ENCODE data around the gene ZBTB16.

Gene ZBTB16

GRCh38 chr11:114152785-114153184 is 93.3 kb downstream of the ZBTB16 start:
- no peak for DNase-seq (ENCODE audit: low spot score)
- Histone ChIP-seq H3K79me1 (ENCODE audit: low read depth, low read length) (peaks cover 7% of the 10 kb centered on the region), H2BK15ac (ENCODE audit: low read length) (no peak overlapping the region), H4K8ac (ENCODE audit: low read depth, low read length) (no peak overlapping the region), H3K14ac (ENCODE audit: low read length) (no peak overlapping the region), H3K27ac (replicated peaks; ENCODE audit: low read length) (no peak overlapping the region), H3K9me3 (replicated peaks in 1 of 2; ENCODE audit: control insufficient read depth in 2 of 2, insufficient read depth in 1 of 2, low read depth in 1 of 2, low read length in 2 of 2) (no peaks in the 10 kb centered on the region), H3K23ac (ENCODE audit: low read depth, low read length, poor library complexity) (no peak overlapping the region), H3K18ac (ENCODE audit: low read length) (no peak overlapping the region), H2BK12ac (ENCODE audit: low read length) (no peak overlapping the region), H3K4me3 (ENCODE audit: low read length in 2 of 2) (no peak overlapping the region), H2AK5ac (ENCODE audit: low read depth, low read length) (no peak overlapping the region), H3K27me3 (ENCODE audit: control insufficient read depth in 3 of 3, insufficient read depth in 3 of 3, low read depth in 1 of 3, low read length in 3 of 3) (no peaks in the 10 kb centered on the region), H3K36me3 (replicated peaks in 1 of 2; ENCODE audit: control insufficient read depth in 2 of 2, insufficient read depth in 2 of 2, low read length in 2 of 2) (peaks cover 9 to 23% of the 10 kb centered on the region in 2 donors), H2BK120ac (ENCODE audit: low read depth, low read length) (no peak overlapping the region), H2BK5ac (ENCODE audit: low read length) (no peak overlapping the region), H4K91ac (ENCODE audit: low read depth, low read length, poor library complexity) (no peak overlapping the region), H3K4me2 (ENCODE audit: insufficient read depth, low read length, poor library complexity, severe bottlenecking) (no peak overlapping the region), H2AFZ (ENCODE audit: low read length) (no peak overlapping the region), H3K9ac (ENCODE audit: low read depth, low read length, poor library complexity) (no peak overlapping the region), H3K4ac (ENCODE audit: low read length) (no peak overlapping the region), H3K4me1 (ENCODE audit: control insufficient read depth in 2 of 2, insufficient read depth in 1 of 2, low read depth in 1 of 2, low read length in 2 of 2) (peaks cover 4 to 17% of the 10 kb centered on the region in 2 donors)
- no CpG with 5 or more reads among the region's 2 CpGs for WGBS, 2 donors (ENCODE audit: extremely low coverage in 2 of 2, insufficient read length in 2 of 2, insufficient replicate concordance in 1 of 2)

- Histone ChIP-seq H3K9me3 (replicated peaks in 1 of 2; ENCODE audit: control insufficient read depth in 2 of 2, insufficient read depth in 1 of 2, low read depth in 1 of 2, low read length in 2 of 2) (no peaks in the 10 kb centered on the region), H3K79me1 (ENCODE audit: low read depth, low read length) (peaks cover 7% of the 10 kb centered on the region), H2AFZ (ENCODE audit: low read length) (no peak overlapping the region), H3K18ac (ENCODE audit: low read length) (no peak overlapping the region), H4K8ac (ENCODE audit: low read depth, low read length) (no peak overlapping the region), H3K36me3 (replicated peaks in 1 of 2; ENCODE audit: control insufficient read depth in 2 of 2, insufficient read depth in 2 of 2, low read length in 2 of 2) (peaks cover 12 to 28% of the 10 kb centered on the region in 2 donors), H3K27ac (replicated peaks; ENCODE audit: low read length) (no peak overlapping the region), H2BK15ac (ENCODE audit: low read length) (no peak overlapping the region), H4K91ac (ENCODE audit: low read depth, low read length, poor library complexity) (no peak overlapping the region), H3K9ac (ENCODE audit: low read depth, low read length, poor library complexity) (no peak overlapping the region), H3K4ac (ENCODE audit: low read length) (no peak overlapping the region), H2BK12ac (ENCODE audit: low read length) (no peak overlapping the region), H3K14ac (ENCODE audit: low read length) (no peak overlapping the region), H2BK120ac (ENCODE audit: low read depth, low read length) (no peak overlapping the region), H2AK5ac (ENCODE audit: low read depth, low read length) (no peak overlapping the region), H3K4me2 (ENCODE audit: insufficient read depth, low read length, poor library complexity, severe bottlenecking) (no peak overlapping the region), H3K4me1 (ENCODE audit: control insufficient read depth in 2 of 2, insufficient read depth in 1 of 2, low read depth in 1 of 2, low read length in 2 of 2) (peaks cover 0 to 14% of the 10 kb centered on the region in 2 donors), H3K4me3 (ENCODE audit: low read length in 2 of 2) (no peak overlapping the region), H3K23ac (ENCODE audit: low read depth, low read length, poor library complexity) (no peak overlapping the region), H3K27me3 (ENCODE audit: control insufficient read depth in 3 of 3, insufficient read depth in 3 of 3, low read depth in 1 of 3, low read length in 3 of 3) (no peaks in the 10 kb centered on the region), H2BK5ac (ENCODE audit: low read length) (no peak overlapping the region)
- DNase-seq (ENCODE audit: low spot score), result no peak
- no CpG with 5 or more reads among the region's 4 CpGs for WGBS, 2 donors (ENCODE audit: extremely low coverage in 2 of 2, insufficient read length in 2 of 2, insufficient replicate concordance in 1 of 2)
These were observed 93.7 kb downstream of the ZBTB16 start for GRCh38 chr11:114153224-114153623.

GRCh38 chr11:114154271-114155047 is 94.9 kb downstream of the ZBTB16 start:
- Histone ChIP-seq H2BK5ac (ENCODE audit: low read length) (no peak overlapping the region), H3K27me3 (ENCODE audit: control insufficient read depth in 3 of 3, insufficient read depth in 3 of 3, low read depth in 1 of 3, low read length in 3 of 3) (no peaks in the 10 kb centered on the region)
- no CpG with 5 or more reads among the region's 5 CpGs for WGBS, 2 donors (ENCODE audit: extremely low coverage in 2 of 2, insufficient read length in 2 of 2, insufficient replicate concordance in 1 of 2)

GRCh38 chr11:114155116-114155515 is 95.6 kb downstream of the ZBTB16 start:
- WGBS, 2 donors (ENCODE audit: extremely low coverage in 2 of 2, insufficient read length in 2 of 2, insufficient replicate concordance in 1 of 2), result no CpG with 5 or more reads among the region's 15 CpGs
- peak overlapping the region; percentile 85 for H3K18ac ChIP-seq (ENCODE audit: low read length)
- H3K23ac ChIP-seq (ENCODE audit: low read depth, low read length, poor library complexity), result no peak overlapping the region
- no peaks in the 10 kb centered on the region for H3K9me3 ChIP-seq (replicated peaks in 1 of 2; ENCODE audit: control insufficient read depth in 2 of 2, insufficient read depth in 1 of 2, low read depth in 1 of 2, low read length in 2 of 2)
- peak overlapping the region; percentile 21 for H3K14ac ChIP-seq (ENCODE audit: low read length)
- H3K4me2 ChIP-seq (ENCODE audit: insufficient read depth, low read length, poor library complexity, severe bottlenecking), result no peak overlapping the region
- H3K9ac ChIP-seq (ENCODE audit: low read depth, low read length, poor library complexity), result no peak overlapping the region
- H3K27me3 ChIP-seq (ENCODE audit: control insufficient read depth in 3 of 3, insufficient read depth in 3 of 3, low read depth in 1 of 3, low read length in 3 of 3), result no peaks in the 10 kb centered on the region
- H4K91ac ChIP-seq (ENCODE audit: low read depth, low read length, poor library complexity), result no peak overlapping the region
- no peak overlapping the region for H2BK5ac ChIP-seq (ENCODE audit: low read length)
- peaks cover 14 to 37% of the 10 kb centered on the region in 2 donors for H3K36me3 ChIP-seq (replicated peaks in 1 of 2; ENCODE audit: control insufficient read depth in 2 of 2, insufficient read depth in 2 of 2, low read length in 2 of 2)
- no peak overlapping the region for H3K4ac ChIP-seq (ENCODE audit: low read length)
- no peak overlapping the region for H2BK15ac ChIP-seq (ENCODE audit: low read length)
- H2BK12ac ChIP-seq (ENCODE audit: low read length), result no peak overlapping the region
- H2BK120ac ChIP-seq (ENCODE audit: low read depth, low read length), result no peak overlapping the region
- no peak overlapping the region for H3K27ac ChIP-seq (replicated peaks; ENCODE audit: low read length)
- no peak overlapping the region for H2AK5ac ChIP-seq (ENCODE audit: low read depth, low read length)
- no peak overlapping the region for H3K4me3 ChIP-seq (ENCODE audit: low read length in 2 of 2)
- H4K8ac ChIP-seq (ENCODE audit: low read depth, low read length), result no peak overlapping the region
- DNase-seq (ENCODE audit: low spot score), result no peak
- H2AFZ ChIP-seq (ENCODE audit: low read length), result no peak overlapping the region
- H3K79me1 ChIP-seq (ENCODE audit: low read depth, low read length), result peaks cover 8% of the 10 kb centered on the region
- H3K4me1 ChIP-seq (ENCODE audit: control insufficient read depth in 2 of 2, insufficient read depth in 1 of 2, low read depth in 1 of 2, low read length in 2 of 2), result peaks cover 11 to 17% of the 10 kb centered on the region in 2 donors

More at GRCh38 chr11:114154271-114155047, 94.9 kb downstream of the ZBTB16 start:
- no peak overlapping the region for H4K91ac ChIP-seq (ENCODE audit: low read depth, low read length, poor library complexity)
- H3K36me3 ChIP-seq (replicated peaks in 1 of 2; ENCODE audit: control insufficient read depth in 2 of 2, insufficient read depth in 2 of 2, low read length in 2 of 2), result peaks cover 14 to 37% of the 10 kb centered on the region in 2 donors
- H3K4me1 ChIP-seq (ENCODE audit: control insufficient read depth in 2 of 2, insufficient read depth in 1 of 2, low read depth in 1 of 2, low read length in 2 of 2), result peaks cover 5 to 13% of the 10 kb centered on the region in 2 donors
- no peak overlapping the region for H3K9ac ChIP-seq (ENCODE audit: low read depth, low read length, poor library complexity)
- H4K8ac ChIP-seq (ENCODE audit: low read depth, low read length), result no peak overlapping the region
- no peak overlapping the region for H3K4ac ChIP-seq (ENCODE audit: low read length)
- no peak overlapping the region for H3K14ac ChIP-seq (ENCODE audit: low read length)
- H3K27ac ChIP-seq (replicated peaks; ENCODE audit: low read length), result no peak overlapping the region
- H3K4me3 ChIP-seq (ENCODE audit: low read length in 2 of 2), result no peak overlapping the region
- no peak overlapping the region for H3K23ac ChIP-seq (ENCODE audit: low read depth, low read length, poor library complexity)
- H3K4me2 ChIP-seq (ENCODE audit: insufficient read depth, low read length, poor library complexity, severe bottlenecking), result no peak overlapping the region
- H2BK12ac ChIP-seq (ENCODE audit: low read length), result no peak overlapping the region
- no peak overlapping the region for H2AFZ ChIP-seq (ENCODE audit: low read length)
- H2BK120ac ChIP-seq (ENCODE audit: low read depth, low read length), result no peak overlapping the region
- H3K18ac ChIP-seq (ENCODE audit: low read length), result no peak overlapping the region
- H3K79me1 ChIP-seq (ENCODE audit: low read depth, low read length), result peaks cover 7% of the 10 kb centered on the region
- no peaks in the 10 kb centered on the region for H3K9me3 ChIP-seq (replicated peaks in 1 of 2; ENCODE audit: control insufficient read depth in 2 of 2, insufficient read depth in 1 of 2, low read depth in 1 of 2, low read length in 2 of 2)
- DNase-seq (ENCODE audit: low spot score), result no peak
- no peak overlapping the region for H2AK5ac ChIP-seq (ENCODE audit: low read depth, low read length)
- H2BK15ac ChIP-seq (ENCODE audit: low read length), result no peak overlapping the region

Measured in neuronal stem cell (in vitro differentiated cells).